DMS153 (cell line): ENCODE measurements around the gene MED13.
A peak's percentile ranks its signal among the peaks of the same experiment; 100 is the strongest.
"Not testable (repeated sequence)": the region's sequence is repeated elsewhere in the genome, so short reads cannot be mapped to it uniquely, and the experiment has no call there.

Experiments
- DNase-seq: peaks from one replicate; lab custom pipeline; 2025; lab: John Stamatoyannopoulos, UW

Gene MED13

DNA sequence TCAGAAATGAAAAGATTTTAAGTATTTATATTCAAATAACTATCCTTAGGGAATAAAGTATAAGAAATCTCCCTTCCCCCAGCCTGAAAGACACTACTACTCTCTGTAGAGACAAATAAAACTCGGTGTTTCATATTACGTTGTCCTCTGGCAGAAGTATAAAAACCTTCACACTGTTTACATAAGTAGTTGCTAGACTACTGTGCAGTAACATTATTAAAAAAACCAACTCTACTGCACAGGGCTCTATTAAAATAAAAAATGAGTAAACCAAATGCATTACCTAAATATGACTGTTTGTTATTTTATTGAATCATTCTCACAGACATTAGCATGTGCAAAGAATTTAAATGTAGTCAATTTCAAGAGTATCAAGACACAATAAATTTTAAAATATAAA lies 67.4 kb downstream of the MED13 start:
- DNase-seq, result no peak

GRCh38 chr17:61996916-61997605 lies 68.0 kb downstream of the MED13 start:
- no peak for DNase-seq

- DNase-seq, result no peak
Observed at GRCh38 chr17:61989509-61989908, 75.6 kb downstream of the MED13 start.

DNA sequence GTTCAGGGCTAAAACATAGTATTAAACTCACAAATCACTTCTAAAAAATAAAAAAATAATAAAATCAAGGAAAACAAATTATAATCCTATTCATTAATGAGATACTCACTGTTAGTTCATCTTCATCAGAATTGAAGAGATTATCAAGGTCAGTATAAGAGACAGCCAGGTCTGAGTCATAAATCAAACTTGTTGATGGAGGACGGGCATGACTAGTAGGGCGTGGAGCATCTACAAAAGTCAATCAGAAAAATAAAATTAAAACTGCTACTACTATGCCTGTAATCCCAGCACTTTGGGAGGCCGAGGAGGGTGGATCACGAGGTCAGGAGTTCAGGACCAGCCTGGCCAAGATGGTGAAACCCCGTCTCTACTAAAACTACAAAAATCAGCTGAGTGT lies 78.2 kb downstream of the MED13 start:
- no peak for DNase-seq

GRCh38 chr17:61984821-61985220 lies 80.3 kb downstream of the MED13 start:
- no peak for DNase-seq

DNA sequence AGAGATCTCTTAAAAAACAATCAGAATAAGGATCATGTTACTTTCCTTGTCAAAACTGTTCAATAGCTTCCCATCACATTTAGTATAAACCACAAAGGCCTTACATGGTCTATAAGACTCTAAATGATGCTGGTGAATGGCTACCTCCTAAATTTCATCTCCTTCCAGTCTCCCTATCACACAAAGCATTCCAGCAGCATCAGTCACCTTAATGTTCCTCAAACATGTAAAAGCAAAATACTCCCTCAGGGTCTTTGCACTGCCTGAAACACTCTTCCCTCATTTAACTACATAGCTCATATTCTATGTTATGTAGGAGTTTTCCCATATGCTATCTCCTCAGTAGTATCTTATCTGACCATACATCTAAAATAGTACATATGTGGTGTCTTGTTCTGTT lies 83.8 kb downstream of the MED13 start:
- no peak for DNase-seq

- DNase-seq, result no peak
Observed at GRCh38 chr17:61980535-61980934, 84.5 kb downstream of the MED13 start.

GRCh38 chr17:61974115-61974514 lies 91.0 kb downstream of the MED13 start:
- no peak for DNase-seq

DNA sequence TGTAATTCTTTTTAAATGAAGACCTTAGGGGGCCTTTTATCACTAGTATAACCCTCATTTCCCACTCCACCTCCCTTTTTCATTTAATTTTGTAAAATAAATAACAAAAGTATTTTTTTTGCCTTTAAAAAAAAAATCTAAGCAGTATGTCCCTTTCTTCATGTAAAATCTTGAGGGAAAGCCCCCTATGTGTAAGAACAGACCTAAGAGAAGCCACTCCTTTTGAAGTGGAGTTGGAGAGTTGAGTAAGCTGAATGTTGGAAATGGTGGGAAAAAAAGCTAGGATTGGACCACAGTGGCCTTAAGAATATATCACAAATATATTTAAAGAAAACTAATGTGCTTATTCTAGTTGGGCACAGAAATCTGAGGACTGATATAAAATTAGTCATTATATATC lies 92.8 kb downstream of the MED13 start:
- DNase-seq, result no peak

DNA sequence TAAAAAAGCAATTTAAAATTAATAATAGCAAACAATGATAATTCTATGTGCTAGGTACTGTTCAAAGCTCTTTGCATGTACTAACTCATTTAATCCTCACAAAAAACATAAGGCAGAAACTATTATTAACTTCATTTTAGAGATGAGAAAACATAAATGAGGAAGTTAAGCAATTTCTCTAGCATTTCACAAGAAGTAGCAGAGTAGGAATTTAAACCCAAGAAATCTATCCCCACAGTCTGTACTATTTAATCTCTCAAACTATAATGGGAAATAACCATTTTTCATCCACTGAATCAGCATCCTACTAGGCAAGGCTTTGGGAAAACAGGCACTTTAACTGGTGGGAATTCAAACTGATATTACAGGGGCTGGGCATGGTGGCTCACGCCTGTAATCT lies 95.0 kb downstream of the MED13 start:
- no peak for DNase-seq

DNA sequence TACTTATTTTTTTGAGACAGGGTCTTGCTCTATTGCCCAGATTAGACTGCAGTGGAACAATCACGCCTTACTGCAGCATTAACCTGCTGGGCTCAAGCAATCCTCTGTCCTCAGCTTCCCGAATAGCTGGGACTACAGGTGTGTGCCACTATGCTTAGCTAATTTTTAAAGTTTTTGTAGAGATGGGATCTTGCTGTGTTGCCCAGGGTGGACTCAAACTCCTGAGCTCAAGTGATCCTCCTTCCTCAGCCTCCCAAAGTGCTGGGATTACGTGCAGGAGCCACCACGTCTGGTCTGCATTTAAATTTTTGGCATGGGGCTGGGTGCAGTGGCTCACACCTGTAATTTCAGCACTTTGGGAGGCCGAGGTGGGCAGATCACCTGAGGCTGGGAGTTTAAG lies 96.3 kb downstream of the MED13 start:
- DNase-seq, result no peak

GRCh38 chr17:61967729-61968128 lies 97.3 kb downstream of the MED13 start:
- DNase-seq, result no peak

DNA sequence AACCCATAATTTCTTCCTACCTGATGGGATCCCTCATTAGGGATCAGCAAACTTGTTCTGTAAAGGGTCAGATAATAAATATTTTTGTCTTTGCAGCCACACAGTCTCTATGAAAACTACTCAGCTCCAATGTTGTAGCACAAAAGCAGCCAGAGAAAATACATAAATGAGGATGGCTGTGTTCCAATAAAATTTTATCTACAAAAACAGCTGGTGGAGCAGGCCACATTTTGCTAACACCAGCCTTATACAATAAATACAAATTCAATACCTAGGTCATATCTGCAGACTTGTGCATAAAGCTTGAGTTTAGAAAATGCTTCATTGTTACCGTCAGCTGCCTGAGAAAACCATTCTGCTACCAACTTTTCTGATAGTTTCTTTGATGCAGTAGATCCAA lies 98.9 kb downstream of the MED13 start:
- DNase-seq, result no peak

- no peak for DNase-seq
Observed at GRCh38 chr17:61955619-61956018, 109.5 kb downstream of the MED13 start.

GRCh38 chr17:61947367-61948078 lies 117.6 kb downstream of the MED13 start:
- no peak for DNase-seq

GRCh38 chr17:61946359-61946758 lies 118.7 kb downstream of the MED13 start:
- DNase-seq, result no peak

GRCh38 chr17:61943117-61943516 lies 122.0 kb downstream of the MED13 start:
- no peak for DNase-seq

- no peak for DNase-seq
Observed at GRCh38 chr17:61942085-61942484, 123.0 kb downstream of the MED13 start.

GRCh38 chr17:61928101-61928436 lies 137.0 kb downstream of the MED13 start:
- no peak for DNase-seq

- peak; percentile 81 for DNase-seq
Observed at GRCh38 chr17:61927208-61928100, 137.6 kb downstream of the MED13 start, which contains the start of gene INTS2. TSS of gene INTS2 (minus strand) at chr17:61927982. CDS start at chr17:61926644, 1,338 bp downstream.

- no peak for DNase-seq
Observed at GRCh38 chr17:61926826-61927207, 138.3 kb downstream of the MED13 start.

- DNase-seq, result not testable (repeated sequence)
Observed at GRCh38 chr17:61915162-61915561, 149.9 kb downstream of the MED13 start.
